HG03432 (cell line): Measurements from ENCODE around the gene HPSE2.
"Not testable (repeated sequence)": the region's sequence is repeated elsewhere in the genome, so short reads cannot be mapped to it uniquely, and the experiment has no call there.

Experiments
- ATAC-seq: cut with Tn5 transposase; IDR thresholded peaks from one replicate; pipeline ENCODE4 v1.9.1; 2021; ENCODE audit warnings: mild to moderate bottlenecking, moderate library complexity; ENCODE audit not compliant: unreplicated experiment

The HPSE2 gene

DNA sequence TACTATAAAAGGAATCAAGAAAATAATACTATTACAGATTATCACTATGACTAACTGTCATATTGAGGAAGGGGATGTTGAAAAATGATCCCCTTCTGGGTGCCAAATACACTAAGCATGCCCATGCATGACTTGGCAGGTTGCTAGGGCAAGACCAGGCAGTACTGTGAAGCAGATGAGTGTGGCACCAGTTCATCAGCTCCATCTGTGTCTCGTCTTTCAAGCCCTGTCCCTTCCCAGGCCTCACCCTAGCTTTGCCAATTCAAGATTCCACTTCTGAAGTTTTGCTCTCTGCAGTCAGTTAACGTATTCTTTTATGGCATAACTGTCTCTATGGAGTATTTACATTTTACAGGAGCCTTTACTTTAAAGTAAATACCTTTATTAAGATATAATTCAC lies 653.3 kb downstream of the HPSE2 start:
- ATAC-seq = no peak

DNA sequence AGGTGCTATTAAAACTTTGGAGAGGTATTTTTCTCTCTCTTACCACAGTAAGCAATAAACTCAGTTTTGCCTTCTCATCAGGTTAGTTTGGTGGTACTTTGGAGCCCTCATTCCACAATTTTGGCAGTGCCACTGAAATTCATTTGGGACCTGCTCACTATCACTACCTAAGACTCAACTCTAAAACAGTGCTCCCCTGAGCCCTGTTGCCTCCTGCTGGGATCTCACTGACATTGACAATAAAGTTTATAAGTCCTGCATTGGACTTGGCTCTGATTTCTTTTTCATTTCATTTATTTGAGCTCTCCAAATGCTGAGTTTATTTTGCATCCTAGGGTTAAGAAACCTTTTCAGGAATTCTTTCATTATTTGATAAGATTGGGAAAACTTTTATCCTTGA lies 658.1 kb downstream of the HPSE2 start:
- no peak for ATAC-seq

GRCh38 chr10:98577168-98577567 lies 658.5 kb downstream of the HPSE2 start:
- no peak for ATAC-seq

DNA sequence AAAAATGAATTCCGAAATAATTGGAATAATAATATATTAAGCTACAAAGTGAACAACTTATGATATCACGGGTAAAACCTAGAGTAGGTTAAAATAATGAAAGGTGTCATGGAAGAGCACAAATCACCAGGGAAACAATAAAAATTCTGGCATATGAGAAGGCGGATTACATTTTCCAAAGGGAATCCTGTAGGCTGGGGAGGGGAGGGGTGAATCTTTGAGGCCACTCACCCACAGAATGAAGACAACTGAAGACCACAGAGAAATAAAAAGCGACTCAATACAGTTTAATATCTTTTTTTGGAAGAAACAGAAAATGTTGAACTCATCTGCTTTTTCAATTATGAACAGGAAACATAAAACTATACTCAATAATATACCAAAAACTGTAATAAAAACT lies 659.6 kb downstream of the HPSE2 start:
- no peak for ATAC-seq

DNA sequence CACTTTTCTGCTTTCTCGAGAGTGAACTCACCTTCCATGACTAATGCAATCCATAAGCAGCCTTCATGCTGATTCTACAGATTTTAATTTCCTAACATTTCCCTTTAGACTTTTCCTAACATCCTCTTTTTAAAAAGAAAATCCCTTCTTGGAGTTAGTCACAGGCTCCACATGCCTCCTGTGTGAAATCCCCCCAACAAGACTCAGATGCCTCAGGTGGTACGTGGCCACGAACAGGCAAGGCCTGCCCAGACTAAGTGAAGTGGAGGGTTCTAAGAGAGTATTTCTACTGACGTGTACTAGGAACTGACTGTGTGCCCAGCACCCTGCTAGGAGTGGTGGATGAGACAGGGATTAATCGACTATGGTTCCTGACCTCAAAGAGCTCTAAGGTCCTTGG lies 663.1 kb downstream of the HPSE2 start:
- no peak for ATAC-seq

DNA sequence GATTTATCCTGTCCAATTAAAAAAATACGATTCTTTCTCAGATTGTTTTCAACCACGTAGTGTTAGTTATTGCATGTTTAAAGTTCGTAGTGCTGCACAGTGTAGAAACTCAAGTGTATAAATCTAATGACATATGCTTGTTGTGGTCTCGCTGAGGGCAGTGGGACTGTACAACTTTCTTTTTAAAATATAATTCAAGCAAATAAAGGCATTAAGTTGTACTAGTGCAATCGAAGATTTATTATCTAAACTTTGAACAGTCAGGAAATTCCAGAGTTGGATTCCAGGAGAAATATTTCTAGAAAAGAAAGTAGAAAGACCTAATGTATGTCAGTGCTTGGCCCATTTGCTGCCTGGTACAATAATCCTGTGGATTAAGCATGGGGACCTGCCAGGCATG lies 664.8 kb downstream of the HPSE2 start:
- ATAC-seq = no peak

- ATAC-seq = no peak
Measured at GRCh38 chr10:98569853-98570252, 665.8 kb downstream of the HPSE2 start.

- ATAC-seq = no peak
Measured at GRCh38 chr10:98568551-98568950, 667.1 kb downstream of the HPSE2 start.

DNA sequence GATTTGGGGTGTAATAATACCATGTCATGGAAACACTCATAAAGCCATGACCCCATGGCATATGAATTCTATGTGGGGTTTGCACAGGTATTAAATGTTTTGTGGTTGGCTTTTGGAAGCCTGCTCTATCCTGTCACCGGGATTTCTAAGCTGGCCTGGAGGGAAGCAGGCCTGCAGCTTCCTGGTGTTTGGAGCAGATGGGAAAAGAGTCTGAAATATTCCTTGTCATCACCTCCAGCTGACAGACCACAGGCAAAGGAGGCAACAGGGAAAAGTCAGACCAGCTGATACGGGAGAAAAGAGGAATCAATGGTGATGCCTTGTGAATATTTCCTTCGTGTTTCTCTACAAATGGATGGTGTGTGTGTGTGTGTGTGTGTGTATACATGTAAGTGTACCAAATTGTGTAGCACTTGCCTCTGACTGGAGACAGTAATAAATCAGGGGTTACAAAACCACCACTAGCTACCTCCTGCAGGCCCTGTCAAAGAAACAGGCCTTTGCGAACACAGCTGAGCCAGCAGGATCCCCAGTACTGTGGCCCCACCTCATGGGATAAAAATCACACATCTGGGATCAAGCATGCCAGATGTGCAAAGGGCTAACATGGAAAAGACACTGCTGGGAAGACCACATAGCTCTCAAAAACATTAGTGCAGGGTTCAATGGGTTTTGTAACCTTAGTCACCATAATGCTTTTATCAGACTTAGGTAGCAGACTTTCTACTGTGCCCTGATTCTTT lies 668.1 kb downstream of the HPSE2 start:
- no peak for ATAC-seq

DNA sequence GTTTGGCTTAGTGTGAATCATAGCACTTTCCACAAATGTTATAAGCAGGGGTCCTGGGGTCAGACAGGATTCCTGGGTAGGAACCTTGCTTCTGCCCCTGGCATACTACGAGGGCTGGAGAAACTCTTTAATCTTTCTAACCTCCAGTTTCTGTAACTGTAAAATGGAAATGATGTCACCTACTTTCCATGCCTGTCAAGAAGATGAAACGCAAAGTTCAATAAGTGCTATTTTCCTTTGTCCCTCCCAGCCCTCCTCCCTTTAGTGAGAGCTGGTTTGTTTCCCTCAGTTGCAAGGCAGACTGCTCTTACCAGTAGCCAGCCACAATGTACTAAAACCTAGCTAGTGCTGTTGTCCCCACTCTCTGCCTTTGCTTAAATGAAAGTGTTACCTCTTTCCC lies 671.8 kb downstream of the HPSE2 start:
- no peak for ATAC-seq

GRCh38 chr10:98560565-98560964 lies 675.1 kb downstream of the HPSE2 start:
- no peak for ATAC-seq

GRCh38 chr10:98556061-98556460 lies 679.6 kb downstream of the HPSE2 start:
- no peak for ATAC-seq

DNA sequence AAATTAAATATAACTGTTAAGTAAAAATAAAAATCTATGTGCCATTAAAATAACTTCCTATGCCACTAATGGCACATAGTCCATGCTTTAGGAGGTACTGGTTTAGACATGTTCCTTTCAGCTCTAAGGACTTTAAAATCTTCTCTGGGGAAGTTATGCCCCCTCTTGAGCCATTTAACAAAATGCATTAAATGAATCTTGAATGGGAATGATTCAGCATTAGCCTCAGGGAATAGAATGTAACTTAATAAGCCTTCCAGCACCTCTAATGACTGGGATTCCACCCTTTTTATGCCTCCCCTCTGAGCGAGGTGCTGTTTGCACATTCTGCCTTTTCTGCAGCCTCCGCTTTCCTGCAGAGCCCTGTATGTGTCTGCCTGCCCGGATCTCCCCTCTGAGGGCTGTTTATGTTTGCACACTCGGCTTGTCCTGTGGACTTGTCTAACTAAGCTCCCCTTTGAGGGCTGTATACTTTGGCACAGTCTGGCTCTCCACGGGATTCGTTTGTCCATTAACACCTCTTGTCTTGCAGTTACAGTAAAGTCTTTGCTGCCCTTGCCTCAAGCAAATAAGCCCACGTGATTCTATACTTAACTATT lies 680.5 kb downstream of the HPSE2 start:
- ATAC-seq = no peak

GRCh38 chr10:98541561-98541960 lies 694.1 kb downstream of the HPSE2 start:
- not testable (repeated sequence) for ATAC-seq

GRCh38 chr10:98539578-98539977 lies 696.1 kb downstream of the HPSE2 start:
- ATAC-seq = no peak

GRCh38 chr10:98538472-98538871 lies 697.2 kb downstream of the HPSE2 start:
- ATAC-seq = no peak

- no peak for ATAC-seq
Measured at GRCh38 chr10:98536551-98536950, 699.1 kb downstream of the HPSE2 start.

DNA sequence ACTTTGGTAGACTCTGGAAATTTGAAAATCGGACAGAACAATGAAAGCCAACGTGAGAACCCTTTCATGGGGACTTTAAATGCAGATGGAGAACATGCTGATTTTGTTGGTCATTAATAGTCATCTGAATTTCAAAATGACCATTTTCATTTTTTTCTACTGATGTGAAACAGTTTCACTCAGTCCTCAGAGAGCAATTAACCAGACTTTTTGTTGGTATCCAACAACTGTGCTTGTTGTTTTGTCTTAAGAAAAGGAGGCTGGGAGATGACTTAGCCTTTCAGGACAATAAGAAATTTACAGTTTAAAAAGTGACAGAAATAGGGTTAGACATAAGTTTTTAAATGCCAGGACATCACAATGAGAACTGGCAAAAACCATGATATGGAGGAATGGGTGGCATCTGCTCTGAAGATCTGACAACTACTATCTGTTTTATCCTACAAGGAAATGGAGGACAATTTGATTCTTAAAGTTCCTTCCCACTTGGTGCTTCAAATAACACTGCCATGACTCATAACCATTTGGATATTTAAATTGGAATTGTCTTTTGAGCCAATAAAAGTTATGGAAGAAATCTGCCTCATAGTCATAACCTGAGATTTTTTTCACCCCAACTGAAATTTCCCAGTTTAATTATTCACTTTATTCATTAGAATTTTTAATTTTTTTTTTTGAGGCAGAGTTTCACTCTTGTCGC lies 701.8 kb downstream of the HPSE2 start:
- ATAC-seq = no peak

DNA sequence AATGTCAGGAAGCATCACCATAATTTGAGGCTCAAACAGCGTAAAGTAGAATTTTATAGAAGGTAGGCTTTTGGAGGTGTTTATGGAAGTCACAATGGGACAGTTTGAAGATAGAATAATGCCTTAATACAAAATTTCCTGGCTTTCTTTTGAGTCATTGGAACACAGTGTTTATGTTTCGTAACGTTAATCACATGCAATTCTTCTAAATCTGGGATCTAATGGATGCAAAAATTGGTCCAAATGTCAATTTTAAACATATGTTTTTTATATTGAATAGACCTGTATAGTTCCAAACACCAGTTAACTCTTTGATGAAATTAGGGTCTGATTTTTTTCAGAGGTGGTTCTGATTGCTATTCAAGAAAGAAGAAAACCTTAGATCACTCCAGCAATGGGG lies 702.4 kb downstream of the HPSE2 start:
- no peak for ATAC-seq

DNA sequence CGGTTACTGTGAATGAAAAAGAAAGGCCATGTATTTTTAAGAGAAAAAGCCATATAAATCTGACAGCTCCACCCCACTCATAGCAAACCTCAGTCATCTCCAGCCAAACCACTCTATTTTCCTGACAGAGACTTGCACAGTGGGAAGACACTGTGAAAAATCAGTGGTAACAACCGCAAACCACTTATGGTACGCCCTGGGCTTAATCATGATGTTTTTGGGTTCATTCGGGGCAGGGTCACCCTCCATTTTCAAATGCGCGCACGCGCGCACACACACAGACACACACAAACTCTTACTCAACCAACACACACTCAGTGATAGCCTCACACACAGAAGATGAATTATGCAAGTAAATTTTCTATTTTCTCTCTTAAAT lies 706.9 kb downstream of the HPSE2 start:
- ATAC-seq = no peak

- ATAC-seq = no peak
Measured at GRCh38 chr10:98528166-98528804, 707.4 kb downstream of the HPSE2 start.

DNA sequence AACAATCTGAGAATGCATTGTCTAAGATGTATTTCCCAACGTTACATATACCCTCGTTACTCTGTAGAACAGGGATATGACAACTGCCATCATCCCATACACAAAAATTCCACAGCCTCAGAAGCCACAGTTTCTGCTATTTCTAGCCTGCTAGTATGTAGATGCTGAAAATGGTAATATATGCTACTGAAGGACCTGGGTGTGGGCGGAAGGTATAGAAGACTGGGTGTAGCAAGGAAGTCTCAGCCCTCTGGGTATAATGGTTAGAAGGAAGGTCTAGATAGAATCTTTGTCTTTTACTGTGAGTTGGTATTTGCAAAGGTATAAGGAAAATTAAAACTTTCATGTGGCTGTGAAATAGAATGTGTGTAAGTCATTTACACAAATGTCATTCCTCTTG lies 709.7 kb downstream of the HPSE2 start:
- no peak for ATAC-seq
